HG03039 (cell line): ENCODE results near the gene LYPD6.
"Not testable (repeated sequence)": the region's sequence is repeated elsewhere in the genome, so short reads cannot be mapped to it uniquely, and the experiment has no call there.

Experiments
- ATAC-seq: cut with Tn5 transposase; IDR thresholded peaks from one replicate; pipeline ENCODE4 v1.9.1; 2021; ENCODE audit warnings: mild to moderate bottlenecking, moderate library complexity; ENCODE audit not compliant: unreplicated experiment

Gene LYPD6, protein sequence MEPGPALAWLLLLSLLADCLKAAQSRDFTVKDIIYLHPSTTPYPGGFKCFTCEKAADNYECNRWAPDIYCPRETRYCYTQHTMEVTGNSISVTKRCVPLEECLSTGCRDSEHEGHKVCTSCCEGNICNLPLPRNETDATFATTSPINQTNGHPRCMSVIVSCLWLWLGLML

DNA sequence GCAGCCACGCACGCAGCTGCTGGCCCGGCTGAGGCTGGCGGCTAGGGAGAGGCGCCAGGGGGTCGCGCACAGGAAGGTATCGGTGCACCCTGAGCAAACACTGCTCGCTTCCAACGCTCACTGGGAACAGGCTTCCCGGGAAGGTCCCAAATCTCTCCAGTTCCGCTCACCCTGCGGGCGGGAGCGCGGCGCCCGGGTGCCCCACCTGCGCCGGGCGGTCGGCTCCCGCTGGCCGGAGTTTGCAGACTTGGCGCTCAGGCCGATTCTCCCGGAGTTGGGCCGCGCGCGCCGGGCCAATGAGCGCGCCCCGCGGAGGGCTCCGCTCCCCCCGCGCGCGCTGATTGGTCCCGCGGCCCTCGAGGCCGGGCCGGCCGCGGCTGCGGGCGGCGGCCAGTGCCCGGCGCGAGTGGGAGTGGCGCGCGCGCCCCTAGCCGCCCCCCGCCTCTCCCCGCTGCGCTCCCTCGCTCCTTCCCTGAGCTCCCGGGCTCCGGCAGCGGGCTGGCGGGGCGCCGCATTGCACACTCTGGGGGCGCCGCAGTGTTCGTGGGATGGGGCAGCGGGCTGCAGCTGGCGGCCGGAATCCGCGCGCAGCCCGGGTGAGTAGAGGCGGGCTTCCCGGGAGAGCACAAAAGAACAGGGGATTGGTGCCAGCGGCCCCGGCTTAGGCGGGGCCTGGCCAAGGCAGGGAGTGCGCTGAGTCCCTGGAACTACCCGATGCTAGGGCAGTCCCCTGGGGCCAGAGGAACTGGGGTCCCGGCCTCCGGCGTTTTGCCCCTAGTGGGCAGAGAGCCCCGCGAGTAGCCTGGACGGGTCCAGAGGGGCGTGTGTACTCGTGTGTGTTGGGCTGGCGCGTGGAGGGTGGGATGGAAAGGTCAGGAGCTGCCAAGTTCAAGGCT, at the start of gene LYPD6:
LYPD6 (plus strand) TSS at position 461 of the 896 bp plus-strand sequence. CDS start 107,122 bp downstream, outside the sequence.
- peak; percentile 88 for ATAC-seq

DNA sequence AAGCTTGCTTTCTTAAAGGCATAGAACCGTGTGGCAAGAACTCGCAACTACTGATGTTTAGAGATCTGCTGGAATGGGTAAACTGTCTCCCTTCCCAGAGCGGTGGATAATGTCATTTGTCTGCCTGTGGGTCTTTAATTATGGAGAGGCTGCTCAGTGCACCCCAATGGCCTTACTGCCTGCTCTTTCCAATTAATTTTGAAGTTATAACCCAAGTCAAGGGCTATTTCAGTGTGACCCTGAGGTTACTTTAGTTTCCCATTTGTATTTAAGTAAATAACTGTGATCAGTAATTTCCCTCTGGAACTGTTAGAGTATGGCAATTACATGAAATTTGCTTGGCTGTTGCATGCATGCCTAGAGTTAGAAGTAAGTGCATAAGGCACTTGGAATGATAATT, 48.9 kb upstream of the LYPD6 start:
- no peak for ATAC-seq

DNA sequence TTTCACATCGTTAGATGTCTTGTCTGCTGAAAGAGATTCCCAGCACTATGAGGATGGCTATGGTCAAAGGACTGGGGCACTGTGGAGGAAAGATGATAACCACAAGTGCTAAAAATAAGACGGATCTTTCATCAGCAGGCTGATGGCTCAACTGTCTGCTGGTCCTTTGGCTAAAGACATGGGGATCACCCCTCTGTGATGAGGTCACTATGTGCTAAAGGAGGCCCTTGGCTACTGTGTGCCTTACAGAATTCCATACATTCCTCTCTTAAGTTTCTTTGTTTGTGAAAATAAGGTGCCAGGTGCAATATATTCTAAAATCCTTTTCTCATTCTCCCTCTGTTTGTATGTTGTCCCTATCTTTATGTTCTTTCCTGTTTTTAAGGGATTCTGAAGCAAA, 39.7 kb upstream of the LYPD6 start:
- ATAC-seq, result no peak

DNA sequence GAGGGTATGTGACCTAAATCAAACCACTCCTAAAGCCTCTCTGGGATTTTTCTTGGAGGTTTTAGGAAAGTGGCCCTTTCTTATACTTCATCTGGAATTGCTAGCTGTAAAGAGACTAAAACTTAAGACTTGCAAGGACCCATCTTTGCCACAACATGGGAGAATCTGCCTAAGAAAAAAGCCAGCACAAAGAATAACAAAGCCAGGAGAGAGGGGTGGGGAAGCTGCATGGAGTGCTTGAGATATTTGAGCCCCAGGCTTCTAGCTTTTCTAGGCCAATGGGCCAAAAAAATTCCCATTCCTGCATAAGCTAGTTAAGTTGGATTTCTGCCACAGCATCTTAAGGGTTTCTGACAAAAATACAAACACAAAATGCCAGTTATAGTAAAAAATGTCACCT, 38.5 kb upstream of the LYPD6 start:
- ATAC-seq, result no peak

DNA sequence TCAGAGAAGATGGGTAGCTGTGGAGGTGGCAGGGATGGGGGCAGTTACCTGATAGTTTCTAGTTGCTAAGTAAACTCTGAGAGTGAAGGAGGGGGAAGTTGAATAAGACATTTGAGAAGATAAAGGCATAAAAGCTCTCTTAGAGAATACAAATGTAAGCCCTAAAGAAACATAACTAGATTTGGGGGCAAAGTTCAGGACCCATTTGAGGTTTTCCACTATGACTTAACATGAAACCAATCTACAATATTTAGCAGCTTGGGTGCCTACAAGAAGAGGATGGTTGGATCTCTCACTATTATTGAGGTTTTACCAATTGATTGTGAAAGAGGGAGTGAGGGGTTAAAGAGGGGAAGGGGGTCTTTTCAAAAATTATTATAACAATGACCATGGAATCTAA, 34.4 kb upstream of the LYPD6 start:
- ATAC-seq, result no peak

DNA sequence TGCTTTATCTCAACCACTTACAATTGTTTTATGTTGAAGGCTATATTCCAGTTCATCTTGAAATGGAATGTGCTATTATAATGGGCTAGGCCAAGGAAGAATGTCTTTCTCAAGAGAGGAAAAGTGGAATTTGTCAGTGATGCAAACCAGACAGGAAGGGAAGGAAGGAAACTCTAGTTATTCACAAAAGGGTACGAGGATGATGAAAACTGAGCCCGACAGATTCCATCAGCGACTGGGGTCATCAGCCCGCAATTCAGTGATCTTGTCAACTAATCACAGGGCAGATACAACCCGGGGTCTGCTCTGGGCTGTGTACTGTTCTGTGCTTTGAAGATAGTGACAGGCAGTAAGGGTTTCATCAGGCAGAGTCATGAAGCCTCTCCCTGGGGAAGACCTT, 23.4 kb upstream of the LYPD6 start:
- ATAC-seq, result no peak

DNA sequence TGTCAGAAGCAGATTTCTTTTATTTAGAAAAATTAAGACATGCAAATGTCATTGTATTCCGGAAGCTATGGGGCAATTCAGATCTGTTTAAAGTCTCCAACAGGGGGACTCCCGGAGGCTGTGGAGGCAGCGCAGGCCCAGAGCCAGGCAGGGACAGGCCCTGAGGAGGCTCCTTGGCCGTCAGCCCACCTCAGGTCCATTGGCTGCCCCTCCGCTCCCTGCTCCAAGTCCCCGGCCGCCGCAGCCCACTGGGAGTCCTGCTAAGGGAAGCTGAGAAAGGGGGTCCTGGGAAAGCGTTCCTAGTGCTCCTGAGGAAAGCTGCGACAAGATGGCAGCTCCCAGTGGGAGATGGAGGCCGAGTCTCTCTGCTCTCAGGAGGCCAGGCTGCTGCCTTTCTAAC, 20.0 kb upstream of the LYPD6 start:
- no peak for ATAC-seq

DNA sequence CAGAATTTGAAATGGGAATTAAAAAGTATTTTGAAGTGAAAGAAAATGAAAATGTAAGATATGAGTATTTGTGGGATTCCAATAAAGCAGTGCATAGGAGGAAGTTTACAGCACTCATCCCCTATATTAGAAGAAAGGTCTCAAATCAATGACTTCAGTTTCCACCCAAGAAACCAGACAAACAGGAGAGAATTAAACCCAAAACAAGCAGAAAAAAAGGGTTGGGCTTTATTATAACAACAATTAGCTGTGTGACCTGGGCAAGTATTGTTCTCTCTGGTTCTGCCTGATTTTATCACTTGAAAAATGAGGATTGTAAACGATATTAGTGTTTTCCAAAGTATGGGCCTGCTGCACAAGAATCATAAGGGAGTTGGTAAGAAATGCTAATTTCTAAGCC, 18.3 kb upstream of the LYPD6 start:
- ATAC-seq, result no peak

DNA sequence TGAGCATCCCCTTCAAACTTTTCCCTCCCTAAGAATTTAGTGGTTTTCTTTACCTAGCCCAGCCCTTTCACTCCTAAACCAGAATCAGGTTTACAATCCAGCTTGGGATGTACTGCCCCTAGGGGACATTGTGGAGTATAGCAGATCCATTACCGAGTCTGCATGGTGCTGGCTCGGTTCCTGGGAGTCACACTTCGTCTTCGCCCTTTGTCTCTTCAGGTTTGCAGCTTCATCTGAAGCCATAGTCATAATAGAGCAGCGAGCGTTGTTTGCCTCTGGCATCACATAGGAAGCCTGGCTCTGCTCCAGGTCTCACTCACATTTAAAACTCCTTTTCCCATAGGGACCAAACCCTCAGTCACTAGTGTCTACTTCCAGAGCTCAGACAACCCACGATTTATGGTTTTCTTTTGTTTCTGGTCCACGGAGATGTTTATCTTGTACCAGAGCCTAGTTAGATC, 16.8 kb upstream of the LYPD6 start:
- peak; percentile 92 for ATAC-seq

DNA sequence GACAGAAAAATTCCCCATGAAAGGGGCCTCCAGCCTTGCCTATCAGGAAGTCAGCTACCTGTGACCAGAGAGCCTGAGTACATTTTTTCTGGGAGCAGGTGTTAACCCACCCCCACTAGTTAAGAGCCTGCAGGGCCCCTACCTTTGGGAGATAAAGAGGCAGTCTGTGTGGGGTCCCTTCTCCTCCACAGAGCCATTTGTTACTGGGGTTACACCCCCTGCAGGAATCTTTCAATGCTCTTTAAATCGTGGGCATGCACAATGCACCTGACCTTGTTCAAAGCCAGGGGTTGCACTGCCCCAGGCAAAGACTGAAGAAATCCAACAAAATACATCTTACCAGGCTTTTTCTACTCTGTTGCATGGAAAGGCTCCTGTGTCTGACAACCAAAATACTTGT, 15.7 kb upstream of the LYPD6 start:
- no peak for ATAC-seq

DNA sequence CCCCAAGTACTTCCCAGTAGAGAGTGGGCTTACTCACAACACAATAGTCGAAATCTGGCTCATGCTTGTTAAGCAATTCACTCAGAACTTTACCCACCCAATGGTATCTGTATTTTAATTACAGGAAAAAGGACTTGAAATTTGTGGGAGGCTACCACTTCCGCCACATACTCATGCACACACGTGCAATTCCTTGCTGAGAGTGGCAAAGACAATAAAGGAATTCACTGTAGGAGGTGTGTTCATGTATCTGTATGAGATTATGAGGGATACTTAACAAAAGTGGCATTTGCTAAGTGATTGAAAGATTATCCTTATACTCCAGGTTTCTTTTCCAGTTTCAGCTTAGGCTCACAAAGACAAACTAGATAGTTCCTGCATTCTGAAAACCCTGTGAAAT, 14.9 kb upstream of the LYPD6 start:
- no peak for ATAC-seq

DNA sequence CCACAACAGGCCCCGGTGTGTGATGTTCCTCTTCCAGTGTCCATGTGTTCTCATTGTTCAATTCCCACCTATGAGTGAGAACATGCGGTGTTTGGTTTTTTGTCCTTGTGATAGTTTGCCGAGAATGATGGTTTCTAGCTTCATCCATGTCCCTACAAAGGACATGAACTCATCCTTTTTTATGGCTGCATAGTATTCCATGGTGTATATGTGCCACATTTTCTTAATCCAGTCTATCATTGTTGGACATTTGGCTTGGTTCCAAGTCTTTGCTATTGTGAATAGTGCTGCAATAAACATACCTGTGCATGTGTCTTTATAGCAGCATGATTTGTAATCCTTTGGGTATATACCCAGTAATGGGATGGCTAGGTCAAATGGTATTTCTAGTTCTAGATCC, 11.8 kb upstream of the LYPD6 start:
- ATAC-seq, result not testable (repeated sequence)

DNA sequence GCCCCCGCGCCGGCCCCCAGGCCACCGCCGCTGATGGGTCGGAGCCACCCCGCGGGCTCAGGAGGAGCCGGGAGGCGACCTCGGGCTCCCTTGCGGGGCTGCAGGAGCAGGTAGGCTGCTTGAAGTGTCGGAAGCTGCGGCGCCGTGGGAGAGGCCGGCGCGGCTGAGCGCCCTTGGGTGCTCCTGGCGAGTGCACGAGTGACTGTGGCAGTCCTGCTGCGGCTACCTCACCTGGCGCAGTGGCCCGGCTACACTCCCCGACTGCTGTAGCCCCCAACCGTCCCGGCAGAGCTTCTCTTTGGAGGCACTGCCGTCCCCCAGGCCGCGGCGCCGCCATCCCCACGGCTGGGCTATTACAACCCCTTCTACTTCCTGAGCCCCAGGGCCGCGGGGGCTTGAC, 10.0 kb upstream of the LYPD6 start:
- no peak for ATAC-seq

DNA sequence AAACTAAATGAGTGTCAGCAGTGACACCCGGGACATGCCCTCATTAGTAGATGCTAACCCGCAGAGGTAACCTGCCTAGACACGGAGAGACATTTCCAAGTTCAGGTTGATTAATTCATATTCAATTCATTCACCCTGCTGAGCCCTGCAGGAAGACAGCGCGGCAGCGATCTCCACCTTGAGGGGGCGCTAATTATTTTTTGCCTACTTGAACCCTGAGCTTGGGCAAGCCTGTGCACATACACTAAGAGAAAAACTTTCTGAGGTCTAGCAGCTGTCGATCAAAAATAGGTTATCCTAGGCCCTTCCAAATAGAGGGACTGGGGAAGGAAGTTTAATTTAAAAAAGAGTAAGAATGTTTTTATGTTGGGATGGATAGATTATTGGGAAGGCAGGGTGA, 1.3 kb upstream of the LYPD6 start:
- ATAC-seq, result no peak

DNA sequence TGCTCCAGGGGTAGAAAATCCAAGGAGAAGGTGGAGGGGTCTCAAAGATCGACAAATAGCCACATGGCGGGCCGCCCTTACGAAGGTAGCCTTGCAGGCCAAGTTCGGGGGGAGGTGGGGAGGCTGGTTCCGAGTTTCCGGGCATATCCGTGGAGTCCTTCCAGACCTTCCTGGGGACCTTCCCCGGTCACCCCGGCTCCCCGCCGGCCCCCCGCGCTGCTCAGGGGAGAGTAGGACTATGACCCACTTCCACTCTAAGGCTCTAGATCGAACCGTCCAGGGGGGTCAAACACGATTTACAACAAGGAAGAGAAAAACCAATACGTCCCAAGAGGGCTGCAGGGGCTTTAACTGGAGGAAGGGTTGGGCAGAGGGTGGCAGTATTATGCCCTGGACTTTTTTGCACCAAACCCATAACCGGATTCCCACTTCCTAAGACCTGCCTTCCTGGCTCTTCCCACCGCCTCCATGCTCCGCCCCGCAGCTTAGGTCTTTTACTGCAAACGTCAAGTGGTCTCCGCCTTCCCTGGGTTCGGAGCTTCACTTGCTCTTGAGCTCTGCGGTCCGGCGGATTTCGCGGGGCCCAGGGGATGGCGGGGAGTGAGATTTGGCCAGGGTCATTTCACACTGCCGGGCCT, 779 bp upstream of the LYPD6 start:
- ATAC-seq, result no peak

DNA sequence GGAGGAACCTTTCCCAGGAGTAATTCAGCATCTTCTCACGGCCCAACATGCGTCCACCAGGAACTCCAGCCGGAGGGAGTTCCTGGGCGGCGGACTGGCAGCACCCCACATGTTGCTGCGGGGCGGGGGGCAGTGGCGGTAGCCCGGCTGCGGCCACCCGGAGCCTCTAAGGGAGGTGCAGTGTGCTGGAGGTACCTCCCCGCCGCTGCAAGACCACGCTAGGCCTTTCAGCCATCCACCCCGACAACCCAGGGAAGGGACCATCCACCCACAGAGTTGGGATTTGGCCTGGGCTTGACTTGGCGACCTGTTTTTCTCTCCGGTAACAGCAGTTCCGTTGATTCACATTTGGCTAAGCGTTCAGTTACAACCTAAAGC, 625 bp downstream of the LYPD6 start:
- ATAC-seq, result no peak

DNA sequence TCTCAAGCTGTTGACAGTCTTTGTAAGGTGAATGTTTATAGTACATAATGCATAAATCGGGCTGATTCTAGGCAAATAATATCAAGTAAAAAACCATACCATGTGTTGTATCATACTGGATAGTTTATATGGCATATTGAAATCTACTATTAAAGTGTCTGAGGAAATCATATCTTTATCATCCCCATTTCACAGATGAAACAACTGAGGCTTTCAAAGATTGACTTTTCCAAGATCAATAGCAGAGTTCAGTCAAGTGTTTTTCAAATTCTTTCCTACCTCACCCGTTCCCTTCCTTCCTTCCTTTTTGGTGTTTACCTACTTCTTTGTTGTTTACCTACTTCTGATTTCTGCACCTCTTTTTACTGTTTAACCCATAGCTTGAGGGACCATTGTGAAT, 2.0 kb downstream of the LYPD6 start:
- ATAC-seq, result no peak

DNA sequence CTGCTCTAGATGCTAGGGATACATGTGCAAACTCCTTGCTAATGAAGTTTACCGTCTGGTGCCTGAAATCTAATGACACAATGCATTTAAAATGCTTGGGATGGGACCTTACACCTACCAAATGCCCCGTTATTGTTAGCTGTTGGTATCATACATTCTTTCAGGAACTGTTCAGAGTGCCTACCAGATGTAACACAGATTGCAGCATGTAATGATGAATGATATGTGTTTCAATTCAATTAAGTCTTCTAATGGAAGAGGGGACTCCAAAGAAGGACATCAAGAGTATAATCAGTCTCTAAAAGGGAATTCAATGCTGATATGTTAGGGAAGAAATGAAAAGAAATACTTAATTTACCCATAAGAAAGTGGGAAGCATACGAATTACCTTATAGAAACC, 3.2 kb downstream of the LYPD6 start:
- ATAC-seq, result no peak

DNA sequence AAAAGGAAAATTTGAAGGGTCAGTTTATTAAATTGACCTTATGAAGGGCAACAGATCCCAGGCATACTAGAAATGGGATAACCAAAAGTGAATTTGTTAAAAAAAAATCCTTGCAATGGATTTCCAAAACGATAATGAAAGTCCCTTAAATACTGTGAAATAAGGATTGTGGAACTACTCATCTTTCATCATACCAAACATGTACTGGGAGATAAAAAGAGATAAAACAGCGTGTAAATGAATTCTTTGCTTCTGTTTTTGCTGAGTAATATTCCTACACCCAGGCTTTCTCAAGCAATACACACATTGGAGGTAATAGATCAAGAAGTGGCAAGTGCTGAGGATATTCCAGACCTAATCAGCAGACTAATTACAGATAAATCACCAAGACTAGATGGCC, 3.8 kb downstream of the LYPD6 start:
- ATAC-seq, result no peak

DNA sequence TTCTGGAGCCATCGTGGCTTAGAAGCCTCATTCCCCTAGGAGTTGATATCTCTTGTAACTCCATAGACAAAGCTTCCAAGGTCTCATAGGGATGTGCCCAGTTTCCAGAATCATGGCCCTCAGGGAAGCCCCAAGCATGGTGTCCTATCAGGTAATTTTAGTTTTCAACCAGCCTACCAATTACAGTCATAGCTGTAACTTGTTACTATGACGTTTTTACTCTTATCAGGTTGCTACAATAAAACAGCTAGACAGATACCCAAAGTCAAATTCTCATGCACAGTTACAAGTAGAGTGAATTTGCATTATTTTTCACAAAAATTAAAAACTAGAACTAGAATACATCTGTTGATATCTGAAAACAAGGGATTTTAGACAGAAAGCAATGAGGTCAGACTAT, 8.9 kb downstream of the LYPD6 start:
- no peak for ATAC-seq

DNA sequence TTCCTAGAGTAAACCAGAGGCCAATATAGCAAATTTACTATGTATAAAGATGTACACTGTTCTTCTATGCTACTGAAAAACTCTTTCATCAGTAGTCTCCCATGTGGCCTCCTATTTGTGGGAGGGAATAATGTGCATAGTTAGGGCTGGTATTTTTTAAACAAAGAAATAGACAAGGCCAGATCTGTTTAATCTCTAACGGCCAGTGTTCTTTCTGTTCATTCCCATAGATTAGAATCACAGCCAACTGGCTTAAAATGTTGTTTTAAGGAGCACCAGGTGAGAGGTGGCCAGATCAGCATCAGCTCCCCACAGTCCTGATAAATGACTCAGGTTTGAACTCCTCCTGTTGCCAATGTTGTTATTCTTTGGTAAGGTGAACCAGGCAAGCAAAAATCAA, 12.1 kb downstream of the LYPD6 start:
- ATAC-seq, result no peak

DNA sequence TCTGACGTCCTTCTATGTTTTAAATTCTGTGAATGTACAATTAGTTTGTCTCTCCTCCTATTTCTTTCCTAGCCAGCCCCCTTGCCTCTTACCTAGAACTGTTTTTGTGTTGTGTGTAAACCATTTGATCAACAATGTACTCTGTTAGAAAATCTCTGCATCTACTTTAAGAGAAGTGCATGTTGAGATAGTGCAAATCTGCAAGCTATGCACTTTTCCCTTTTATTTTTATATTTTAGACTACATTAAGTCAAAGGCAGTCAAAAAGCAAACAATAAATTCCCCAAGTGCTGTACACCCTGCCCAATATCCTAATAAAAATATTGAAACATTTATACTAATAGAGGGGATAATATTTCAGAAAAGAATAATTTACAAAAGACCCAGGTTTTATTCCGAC, 13.7 kb downstream of the LYPD6 start:
- ATAC-seq, result no peak
